GM19452 (cell line): ENCODE data around the gene RPL22.

Experiments
- ATAC-seq: cut with Tn5 transposase; IDR thresholded peaks from one replicate; pipeline ENCODE4 v1.9.1; 2021; ENCODE audit not compliant: unreplicated experiment

The RPL22 gene

DNA sequence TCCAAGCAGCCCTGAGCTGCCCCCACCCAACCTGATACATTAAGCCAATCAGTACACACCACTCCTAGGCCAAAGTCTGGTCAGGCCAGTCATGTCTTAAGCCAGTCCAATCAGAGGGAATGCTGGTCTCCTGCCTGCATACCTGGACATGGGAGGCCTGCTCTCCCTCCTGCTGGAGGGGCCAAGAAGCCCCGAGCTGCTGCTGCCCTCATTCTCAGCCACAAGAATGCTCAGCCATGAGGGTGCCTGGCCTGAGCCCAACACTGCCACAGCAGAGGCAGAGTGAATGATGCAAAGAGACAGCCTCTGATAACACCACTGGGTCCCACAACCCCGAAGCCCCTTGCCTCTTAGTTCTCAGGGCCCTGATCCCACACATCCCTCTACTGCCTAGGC is 42.3 kb downstream of the RPL22 start:
- no peak for ATAC-seq

DNA sequence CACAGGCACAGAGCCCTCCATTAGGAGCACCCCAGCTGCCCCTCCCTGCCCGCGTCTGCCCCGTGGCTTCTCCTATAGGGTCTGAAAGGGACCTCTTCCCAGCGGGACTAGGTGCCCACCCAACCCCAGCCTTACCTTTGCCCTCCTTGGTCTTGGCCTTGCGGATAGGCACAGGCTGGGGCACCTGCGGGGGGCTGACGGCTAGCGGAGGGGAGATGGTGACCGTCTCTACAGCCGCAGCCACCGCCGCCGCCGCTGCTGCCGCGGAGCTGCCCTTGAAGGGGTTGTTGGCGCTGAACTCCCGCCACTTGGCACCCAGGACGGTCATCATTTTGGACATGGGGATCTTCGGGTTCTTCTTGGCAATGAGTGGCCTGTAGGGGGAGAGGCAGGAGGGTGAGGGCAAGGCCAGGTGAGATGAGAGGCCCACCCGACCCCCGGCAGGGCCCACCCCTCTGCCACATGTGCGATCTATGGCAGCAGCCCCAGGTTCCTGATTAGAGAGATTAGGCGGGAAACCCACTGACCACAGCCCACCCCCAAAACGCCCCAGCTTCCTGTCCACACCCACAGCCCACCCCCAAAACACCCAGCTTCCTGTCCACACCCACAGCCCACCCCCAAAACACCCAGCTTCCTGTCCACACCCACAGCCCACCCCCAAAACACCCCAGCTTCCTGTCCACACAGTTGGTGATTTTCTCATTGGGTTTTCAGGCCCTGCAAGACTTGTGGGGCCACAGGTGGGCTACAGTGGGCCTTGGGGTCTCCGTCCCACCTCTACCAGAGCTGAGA is 44.7 kb downstream of the RPL22 start:
- ATAC-seq, result no peak

DNA sequence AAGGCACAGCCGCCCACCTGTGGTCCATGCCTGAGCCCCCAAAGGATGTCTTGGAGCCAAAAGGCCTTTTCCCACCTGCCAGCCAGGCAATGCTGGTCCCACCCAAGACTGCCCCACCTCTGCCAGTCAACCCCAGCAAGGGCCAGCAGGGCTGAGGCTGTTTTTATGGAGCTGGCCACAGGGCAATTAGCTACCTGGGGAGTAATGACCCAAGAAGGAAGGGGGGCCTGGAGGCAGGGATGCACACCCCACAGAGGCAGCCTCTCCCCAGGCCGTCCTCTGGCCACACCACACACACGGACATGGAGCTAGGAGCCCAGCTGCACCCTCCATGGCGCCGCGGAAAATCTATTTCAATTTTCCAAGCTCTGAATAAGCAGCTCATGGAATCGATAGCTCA is 46.5 kb downstream of the RPL22 start:
- ATAC-seq, result no peak

DNA sequence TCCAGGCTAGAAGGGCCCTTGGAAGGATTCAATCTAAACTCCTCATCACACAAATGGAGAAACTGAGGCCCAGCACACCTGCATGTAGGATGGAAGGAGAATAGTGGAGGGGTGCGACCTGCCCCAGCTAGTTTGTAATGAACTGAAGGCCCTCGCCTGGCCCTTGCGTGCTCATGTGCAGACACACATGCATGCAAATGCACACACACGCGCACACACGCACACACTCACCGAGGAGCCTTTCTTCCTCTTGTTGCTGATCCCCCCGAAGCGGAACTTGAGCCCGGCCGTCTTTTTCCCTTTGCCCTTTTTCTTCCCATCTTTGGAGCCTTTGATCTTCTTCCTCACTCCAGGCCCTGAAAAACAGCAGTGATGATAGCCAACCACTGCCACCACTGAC is 47.2 kb downstream of the RPL22 start:
- ATAC-seq, result no peak

DNA sequence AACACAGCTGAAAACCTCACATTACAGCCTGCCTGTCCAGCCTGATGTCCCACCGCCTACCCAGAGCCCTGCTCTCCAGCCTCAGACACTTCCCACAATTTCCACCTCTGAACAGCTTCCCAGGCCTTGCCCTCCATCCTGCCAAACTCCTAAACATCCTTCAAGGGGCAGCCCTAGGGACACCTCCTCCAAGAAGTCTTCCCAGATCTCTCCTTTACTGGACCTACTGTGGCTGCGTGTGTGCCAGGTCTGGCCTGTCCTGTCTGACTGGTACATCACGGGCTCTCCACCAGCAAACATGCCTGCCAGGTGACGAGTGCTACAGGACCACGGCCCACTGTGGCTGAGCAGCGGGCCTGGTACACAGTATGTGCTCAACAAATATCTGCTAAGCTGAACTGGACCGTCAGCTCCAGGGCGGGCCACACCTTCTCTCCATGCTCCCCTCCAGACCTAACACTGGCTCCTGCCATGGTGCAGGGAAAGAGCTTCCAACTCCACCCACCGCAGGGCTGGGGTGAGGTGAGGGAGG is 48.0 kb downstream of the RPL22 start:
- no peak for ATAC-seq

DNA sequence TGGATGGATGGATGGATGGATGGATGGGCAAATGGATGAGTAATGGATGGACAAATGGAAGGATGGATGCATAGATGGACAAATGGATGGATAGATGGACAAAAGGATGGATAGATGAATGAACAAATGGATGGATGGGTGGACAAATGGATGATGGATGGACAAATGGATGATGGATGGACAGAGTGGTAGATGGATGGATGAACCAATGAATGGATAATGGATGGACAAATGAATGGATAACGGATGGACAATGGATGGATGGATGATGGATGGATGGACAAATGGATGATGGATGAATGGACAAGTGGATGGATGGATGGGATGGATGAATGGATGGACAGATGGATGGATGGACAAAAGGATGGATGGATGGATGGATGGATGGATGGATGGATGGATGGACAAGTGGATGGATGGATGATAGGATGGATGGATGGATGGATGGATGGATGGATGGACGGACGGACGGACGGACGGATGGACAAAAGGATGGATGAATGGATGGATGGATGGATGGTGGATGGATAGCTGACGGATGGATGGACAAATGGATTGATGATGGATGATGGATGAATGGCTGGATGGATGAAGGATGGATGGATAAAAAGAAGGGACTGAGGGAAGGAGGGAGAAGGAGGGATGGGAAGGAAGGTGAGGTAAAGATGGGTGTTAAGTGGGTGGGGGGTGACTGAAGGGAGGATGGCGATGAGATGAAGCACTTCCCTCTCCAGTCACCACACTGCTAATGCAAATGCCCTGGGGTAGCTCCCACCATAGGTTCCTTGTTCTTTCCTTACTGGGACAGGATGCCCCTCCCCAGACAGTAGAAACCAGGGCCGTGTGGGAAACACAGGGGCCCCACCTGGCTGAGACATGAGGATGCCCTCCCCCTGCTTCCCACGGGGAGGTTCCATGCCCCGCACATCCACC is 49.1 kb downstream of the RPL22 start:
- no peak for ATAC-seq

DNA sequence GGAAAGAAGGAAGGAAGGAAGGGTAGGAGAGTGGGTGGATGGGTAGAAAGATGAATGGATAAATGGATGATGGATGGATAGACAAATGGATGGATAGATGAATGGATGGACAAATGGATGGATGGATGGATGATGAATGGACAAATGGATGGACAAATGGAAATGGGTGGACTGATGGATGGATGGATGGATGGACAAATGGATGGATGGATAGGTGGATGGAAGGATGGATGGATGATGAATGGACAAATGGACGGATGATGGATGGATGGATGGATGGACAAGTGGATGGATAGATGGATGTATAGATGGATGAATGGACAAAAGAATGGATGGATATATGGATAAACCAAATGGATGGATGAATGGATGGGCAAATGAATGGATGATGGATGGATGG is 49.8 kb downstream of the RPL22 start:
- ATAC-seq, result no peak

DNA sequence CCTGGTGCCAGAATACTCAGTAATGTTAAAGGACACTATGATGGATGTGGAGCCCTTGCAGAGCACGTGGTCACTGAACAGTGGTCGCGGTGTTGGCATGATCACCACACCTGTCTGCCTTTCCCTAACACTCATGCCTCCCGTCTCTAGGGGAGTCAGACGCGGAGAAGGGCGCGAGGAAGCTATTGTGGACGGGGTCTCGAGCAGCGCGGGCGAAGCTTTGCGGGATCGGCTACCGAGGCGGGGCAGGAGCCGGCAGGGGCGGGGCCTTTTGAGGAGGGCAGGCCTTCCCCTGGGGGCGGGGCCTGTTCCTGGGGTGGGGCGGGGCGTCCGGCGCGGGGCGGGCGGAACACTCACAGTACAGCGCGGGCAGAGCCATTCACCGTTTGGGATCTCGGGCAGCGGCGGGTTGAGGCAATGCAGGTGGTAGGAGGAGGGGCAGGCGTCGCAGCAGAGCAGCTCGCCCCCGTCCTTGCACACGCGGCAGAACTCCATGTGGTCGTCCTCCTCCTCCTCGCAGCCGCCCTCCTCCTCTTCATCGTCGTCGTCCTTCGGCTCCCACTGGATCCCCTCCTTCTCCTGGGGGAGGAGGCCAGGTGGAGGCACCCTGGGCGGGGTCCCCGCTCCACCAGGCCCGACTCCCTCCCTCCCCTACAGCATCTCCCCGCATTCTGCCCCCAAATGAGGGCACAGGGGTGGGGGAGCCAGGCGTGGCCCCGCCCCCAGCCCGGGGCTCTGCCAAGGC is 50.7 kb downstream of the RPL22 start:
- no peak for ATAC-seq

DNA sequence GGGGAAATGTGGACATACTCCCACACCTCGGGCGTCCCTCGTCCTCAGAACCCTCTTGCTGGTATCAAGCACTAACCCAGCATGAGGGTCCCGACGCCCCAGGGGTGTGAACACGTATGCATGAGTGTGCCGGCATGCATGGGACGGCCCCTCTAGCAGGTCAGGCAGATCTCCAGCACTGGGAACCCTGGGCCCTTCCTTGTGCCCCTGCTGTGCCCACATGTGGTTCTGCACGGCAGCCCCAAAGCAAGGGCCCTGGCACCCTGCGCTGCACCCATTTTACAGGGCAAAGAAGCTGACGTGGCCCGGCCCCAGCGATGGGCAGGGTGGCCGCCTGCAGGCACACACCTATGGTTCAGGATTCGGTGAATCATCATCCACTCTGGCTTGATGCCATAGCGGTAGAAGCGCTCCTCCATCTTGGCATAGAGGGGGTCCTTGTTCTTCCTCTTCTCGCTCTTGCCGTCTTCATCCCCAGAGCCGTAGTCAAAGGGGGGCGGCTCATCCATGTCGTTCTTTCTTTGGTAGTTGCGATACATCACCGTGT is 53.5 kb downstream of the RPL22 start:
- ATAC-seq, result no peak

DNA sequence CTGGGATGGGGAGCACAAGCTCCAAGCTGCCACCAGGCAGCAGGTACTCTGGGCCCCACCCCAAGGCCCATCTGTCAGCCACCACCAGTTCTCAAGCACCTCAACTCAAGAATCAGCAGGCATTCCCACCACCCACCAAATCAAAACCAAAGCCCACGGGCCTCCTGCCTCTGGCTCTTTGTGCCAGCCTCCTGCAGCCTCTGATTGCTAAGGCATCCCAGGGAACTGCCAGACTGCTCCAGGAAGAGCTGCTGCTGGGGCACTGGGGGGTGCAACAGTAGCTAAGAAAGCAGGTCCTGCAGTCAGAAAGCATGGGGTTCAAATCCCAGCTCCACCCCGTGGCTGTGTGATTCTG is 54.0 kb downstream of the RPL22 start:
- ATAC-seq, result no peak

DNA sequence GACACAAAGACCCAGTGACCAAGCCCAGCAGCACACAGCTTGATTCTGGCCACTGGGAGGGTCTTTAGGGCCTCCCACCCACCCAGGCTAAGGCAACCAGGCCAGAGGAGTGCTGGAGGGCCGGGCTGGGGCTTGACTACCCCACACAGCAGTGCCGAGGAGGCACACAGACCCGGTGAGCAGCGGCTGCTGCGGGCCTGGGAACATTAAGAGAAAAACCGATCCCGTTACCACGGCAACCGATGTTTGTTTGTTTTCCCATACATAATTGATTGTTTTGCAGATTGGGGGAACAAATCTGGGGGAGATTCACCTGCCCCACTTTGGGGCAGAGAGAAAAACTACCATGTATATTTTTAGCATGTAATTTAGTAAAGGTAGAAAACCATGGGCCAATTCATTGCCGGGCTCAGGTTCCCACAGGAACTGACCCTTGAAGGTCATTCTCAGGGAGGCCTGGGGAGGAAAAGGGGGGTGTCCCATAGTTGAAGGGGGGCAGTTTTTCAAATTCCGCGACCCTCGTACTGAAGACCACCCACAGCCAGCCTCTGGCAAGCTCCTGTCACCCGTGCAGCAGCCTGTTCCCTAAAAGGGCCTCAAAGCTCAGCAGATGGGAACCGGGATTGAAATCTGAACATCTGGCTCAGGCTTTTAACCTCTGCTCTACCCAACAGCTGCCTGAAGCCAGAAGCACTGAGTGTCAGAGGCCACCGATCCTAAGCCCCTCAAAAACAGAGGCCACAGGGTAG is 54.6 kb downstream of the RPL22 start:
- no peak for ATAC-seq

DNA sequence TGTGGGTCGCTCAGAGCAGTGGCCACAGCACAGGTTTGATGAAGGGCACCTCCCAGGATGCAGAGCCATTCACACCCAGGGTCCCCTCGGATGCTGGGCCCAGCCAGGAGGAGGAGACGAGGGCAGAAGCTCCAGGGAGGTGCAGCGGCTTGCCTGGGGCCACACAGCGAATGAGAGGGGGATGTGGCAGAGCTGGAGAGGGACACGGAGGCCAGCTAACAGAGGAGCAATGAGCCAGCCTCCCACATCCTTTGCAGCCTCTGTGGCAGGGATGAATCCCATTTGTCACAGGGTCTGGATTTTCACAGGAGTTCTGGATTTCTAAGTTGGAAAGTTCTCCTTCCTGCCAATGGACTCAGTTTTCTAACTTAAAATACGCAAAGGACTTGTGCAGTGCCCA is 55.2 kb downstream of the RPL22 start:
- no peak for ATAC-seq

DNA sequence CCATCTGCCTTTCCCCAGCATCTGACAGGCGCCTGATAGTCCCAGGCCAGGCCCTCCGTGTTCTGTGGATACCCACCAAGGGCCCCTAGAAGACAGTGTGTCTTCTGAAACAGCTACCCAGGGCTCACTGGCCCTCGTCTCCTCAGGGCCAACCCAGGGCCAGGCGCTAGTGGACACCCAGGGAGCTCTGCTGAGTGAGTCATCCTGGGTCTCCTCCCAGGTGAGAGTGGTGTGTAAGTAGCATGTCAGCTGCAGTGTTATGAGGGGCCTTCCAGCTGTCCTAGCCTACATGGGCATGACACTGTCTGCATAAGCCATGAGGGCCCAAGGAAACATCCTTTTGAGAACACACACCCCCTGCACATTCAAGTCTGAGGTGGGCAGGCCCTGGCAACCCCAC is 56.0 kb downstream of the RPL22 start:
- no peak for ATAC-seq

DNA sequence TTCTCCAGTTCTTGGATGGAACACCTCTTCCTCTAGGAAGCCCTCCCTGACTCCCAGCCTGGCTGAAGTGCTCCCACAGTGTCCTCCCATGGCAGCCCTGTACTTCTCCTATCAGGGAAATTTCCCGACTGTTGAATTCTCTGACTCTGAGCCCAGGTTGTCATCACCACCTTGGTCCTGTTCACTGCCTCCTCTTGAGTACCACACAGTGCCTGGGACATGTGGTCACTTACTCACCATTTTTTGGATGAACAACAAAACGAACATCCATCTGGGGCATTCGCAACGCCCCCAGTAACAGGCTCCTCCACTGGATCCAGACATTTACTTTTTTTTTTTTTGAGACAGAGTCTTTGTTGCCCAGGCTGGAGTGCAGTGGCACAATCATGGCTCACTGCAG is 56.7 kb downstream of the RPL22 start:
- ATAC-seq, result no peak

DNA sequence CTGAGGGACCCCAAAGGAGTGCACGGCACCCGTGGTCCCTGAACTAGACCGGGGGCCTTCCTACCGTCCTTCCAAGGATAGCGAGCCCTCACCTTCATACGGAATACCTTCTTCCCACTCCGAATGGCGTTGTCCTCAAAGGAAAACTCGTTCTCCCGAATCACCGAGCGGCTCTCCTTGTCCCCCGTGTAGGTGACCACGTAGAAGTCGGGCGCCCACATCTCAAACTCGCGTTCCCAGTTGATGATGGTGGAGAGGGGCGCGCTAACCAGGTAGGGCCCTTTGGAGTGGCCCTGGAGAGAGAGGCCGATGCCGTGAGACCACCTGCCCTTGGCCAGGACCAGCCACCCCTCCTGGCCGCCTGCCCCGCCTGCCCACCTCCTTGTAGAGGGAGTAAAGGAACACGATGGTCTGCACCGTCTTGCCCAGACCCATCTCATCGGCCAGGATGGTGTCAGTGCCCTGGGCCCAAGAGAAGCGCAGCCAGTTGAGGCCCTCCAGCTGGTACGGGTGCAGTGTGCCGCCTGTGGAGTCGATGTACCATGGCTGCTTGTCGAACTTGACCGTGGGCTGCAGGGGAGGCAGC is 57.3 kb downstream of the RPL22 start:
- ATAC-seq, result no peak

DNA sequence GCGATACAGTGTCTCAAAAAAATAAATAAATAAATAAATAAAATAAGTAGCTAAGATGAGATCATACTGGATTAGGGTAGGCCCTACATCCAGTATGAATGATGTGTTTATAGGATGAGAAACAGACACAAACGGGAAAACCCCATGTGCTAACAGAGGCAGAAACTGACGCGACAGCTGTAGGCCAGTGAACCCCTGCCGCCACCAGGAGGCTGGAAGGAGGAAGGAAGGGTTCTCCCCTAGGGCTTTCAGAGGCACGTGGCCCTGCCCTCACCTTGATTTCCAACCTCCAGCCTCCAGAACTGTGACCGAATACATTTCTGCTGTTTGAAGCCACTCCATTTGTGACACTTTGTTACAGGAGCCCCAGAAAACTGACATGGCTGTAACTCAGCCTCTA is 57.8 kb downstream of the RPL22 start:
- ATAC-seq, result no peak

DNA sequence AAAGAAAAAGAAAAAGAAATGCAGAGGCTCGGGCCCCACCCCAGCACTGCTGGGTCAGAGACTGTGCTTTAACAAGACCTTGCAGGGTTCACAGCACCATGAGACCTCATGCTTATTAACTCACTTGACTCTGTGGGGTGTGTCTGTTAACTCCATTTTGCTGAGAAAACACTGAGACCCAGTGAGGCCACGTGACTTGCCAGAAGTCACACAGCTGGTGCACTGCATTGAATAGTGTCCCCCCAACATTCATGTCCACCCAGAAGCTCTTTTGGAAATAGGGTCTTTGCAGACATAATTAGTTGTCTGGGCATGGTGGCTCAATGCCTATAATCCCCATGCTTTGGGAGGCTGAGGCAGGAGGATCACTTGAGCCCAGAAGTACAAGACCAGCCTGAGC is 59.0 kb downstream of the RPL22 start:
- ATAC-seq, result no peak

DNA sequence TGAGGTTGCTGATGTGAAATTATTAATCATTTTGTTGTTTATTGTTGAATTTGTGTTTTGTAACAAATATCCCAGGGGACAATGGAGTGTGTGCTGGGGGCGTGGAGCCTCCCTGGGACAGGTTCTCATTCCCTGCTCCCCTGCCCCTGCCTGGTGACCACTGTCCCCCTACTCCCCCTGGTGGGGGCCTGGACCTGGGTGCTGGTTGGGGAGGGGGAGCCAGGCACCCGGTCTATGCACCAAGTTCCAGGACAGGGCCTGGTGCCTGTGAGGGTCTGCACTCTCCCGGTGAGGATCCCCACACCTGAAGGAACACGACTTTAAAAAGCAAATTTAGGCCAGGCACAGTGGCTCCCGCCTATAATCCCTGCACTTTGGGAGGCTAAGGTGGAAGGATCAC is 61.6 kb downstream of the RPL22 start:
- ATAC-seq, result no peak

DNA sequence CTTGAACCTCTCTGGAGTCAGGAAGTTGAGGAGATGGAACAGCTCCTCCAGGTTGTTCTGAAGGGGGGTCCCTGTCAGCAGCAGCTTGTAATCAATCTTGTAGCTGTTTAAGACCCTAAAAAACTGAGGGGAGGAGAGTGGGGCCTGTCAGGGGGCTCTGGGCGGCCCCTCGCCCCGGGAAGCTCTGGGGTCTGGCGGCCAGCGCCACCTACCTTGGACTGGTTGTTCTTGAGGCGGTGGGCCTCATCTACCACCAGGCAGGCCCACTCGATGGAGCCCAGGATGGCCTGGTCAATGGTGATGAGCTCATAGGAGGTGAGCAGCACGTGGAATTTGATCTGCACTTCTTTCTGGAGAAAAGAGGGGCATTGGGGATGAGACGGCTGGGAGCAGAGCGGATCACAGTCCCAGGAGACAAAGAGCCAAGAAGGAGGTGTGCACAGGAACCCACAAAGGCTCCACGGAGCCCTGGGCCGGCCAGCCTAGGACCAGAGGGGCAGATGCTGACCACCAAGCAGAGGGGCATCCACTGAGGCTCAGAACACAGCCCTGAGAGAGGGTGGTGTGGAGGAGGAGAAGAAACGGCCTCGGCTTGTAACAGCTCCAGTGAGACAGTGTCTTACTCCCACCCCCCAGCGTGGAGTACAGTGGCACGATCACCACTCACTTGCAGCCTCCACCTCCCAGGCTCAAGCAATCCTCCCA is 62.7 kb downstream of the RPL22 start:
- no peak for ATAC-seq
